HT1080 (cell line): ENCODE measurements around the gene WBP2. TPM values are rescaled to one million over a fixed set of nuclear protein-coding genes. Genes with fewer than 3 reads are reported as not detected.
"Not testable (repeated sequence)": the region's sequence is repeated elsewhere in the genome, so short reads cannot be mapped to it uniquely, and the experiment has no call there.

ENCODE experiments used
- DNase-seq: peaks from one replicate; pipeline ENCODE4 v3.0.0-alpha.2; 2015; ENCODE audit warnings: low read depth
- total RNA-seq: library from RNA; depleted of rRNA; stranded (reverse); fragments of >200 nt; shearing (Covaris generic); gene quantifications from 2 replicates; pipeline ENCODE4 v1.2.3, GENCODE V29; 2014

The WBP2 gene
- total RNA-seq, 1 experiment from 2014 or later = 38.3 TPM

GRCh38 chr17:75889454-75889853 is 34.3 kb upstream of the WBP2 start:
- peak; percentile 62 for DNase-seq

GRCh38 chr17:75888484-75888883 is 33.3 kb upstream of the WBP2 start:
- DNase-seq = no peak

GRCh38 chr17:75885860-75886259 is 30.7 kb upstream of the WBP2 start:
- DNase-seq = not testable (repeated sequence)

GRCh38 chr17:75885431-75885830 is 30.3 kb upstream of the WBP2 start:
- DNase-seq = no peak

- DNase-seq = no peak
Measured at GRCh38 chr17:75881678-75882454, 26.7 kb upstream of the WBP2 start.

GRCh38 chr17:75880266-75880665 is 25.1 kb upstream of the WBP2 start:
- no peak for DNase-seq

- DNase-seq = peak; percentile 55
Measured at GRCh38 chr17:75878174-75878998, 23.3 kb upstream of the WBP2 start, which contains the start of gene TRIM47. TRIM47 (minus strand) TSS chr17:75878581; CDS start chr17:75878548, 33 bp downstream.

- DNase-seq = peak; percentile 70
Measured at GRCh38 chr17:75877752-75878173, 22.6 kb upstream of the WBP2 start.

- DNase-seq = peak; percentile 97
Measured at GRCh38 chr17:75876938-75877751, 22.0 kb upstream of the WBP2 start.

- no peak for DNase-seq
Measured at GRCh38 chr17:75876190-75876937, 21.2 kb upstream of the WBP2 start.

- peak; percentile 52 for DNase-seq
Measured at GRCh38 chr17:75875940-75876189, 20.7 kb upstream of the WBP2 start.

GRCh38 chr17:75875182-75875939 is 20.2 kb upstream of the WBP2 start:
- DNase-seq = no peak

GRCh38 chr17:75874323-75875181 is 19.4 kb upstream of the WBP2 start:
- DNase-seq = no peak

- no peak for DNase-seq
Measured at GRCh38 chr17:75873587-75874322, 18.6 kb upstream of the WBP2 start.

GRCh38 chr17:75872434-75873351 is 17.6 kb upstream of the WBP2 start:
- peak; percentile 88 for DNase-seq

GRCh38 chr17:75870228-75870627 is 15.1 kb upstream of the WBP2 start:
- not testable (repeated sequence) for DNase-seq
